SU-DHL-6 (cell line): ENCODE data around the gene SLC12A2.

Source experiments
- H2AFZ ChIP-seq: fragments of 200-600 bp; sonication (generic); 2 replicates; pipeline ENCODE4 v1.6.1; 2014; ENCODE audit warnings: low read depth, mild to moderate bottlenecking, moderate library complexity, mixed read lengths, antibody characterized with exemption, low read length; ENCODE audit not compliant: severe bottlenecking
- H3F3A ChIP-seq: fragments of 200-600 bp; shearing (Covaris generic); 2 replicates; pipeline ENCODE4 v1.6.0; 2016; ENCODE audit warnings: antibody characterized with exemption, mild to moderate bottlenecking; ENCODE audit not compliant: insufficient read depth
- H3K27ac ChIP-seq: fragments of 200-600 bp; sonication (generic); 2 replicates; pipeline ENCODE4 v1.5.1; 2016; ENCODE audit warnings: low read depth, mild to moderate bottlenecking, low read length, moderate library complexity, mixed read lengths
- H3K27me3 ChIP-seq: fragments of 200-600 bp; sonication (generic), shearing (Covaris generic); 2 replicates; pipeline ENCODE4 v1.6.0; 2014; ENCODE audit warnings: mild to moderate bottlenecking, low read length
- H3K36me3 ChIP-seq: fragments of 200-600 bp; sonication (generic); 2 replicates; pipeline ENCODE4 v1.6.1; 2014; ENCODE audit warnings: mild to moderate bottlenecking, low read length, mixed read lengths
- H3K4me2 ChIP-seq: fragments of 300-600, 200-600 bp; shearing (Covaris generic), sonication (generic); 2 replicates; pipeline ENCODE4 v1.6.0; 2014; ENCODE audit warnings: low read length, low read depth, mild to moderate bottlenecking; ENCODE audit not compliant: poor library complexity, severe bottlenecking
- H3K4me3 ChIP-seq: fragments of 200-600 bp; sonication (generic); 2 replicates; pipeline ENCODE4 v1.5.1; 2014; ENCODE audit warnings: antibody characterized with exemption, low read length, mild to moderate bottlenecking, mixed read lengths; ENCODE audit not compliant: insufficient read depth, poor library complexity, severe bottlenecking
- H3K79me2 ChIP-seq: fragments of 200-600 bp; sonication (generic); 2 replicates; pipeline ENCODE4 v1.6.1; 2014; ENCODE audit warnings: mild to moderate bottlenecking, low read length, moderate library complexity; ENCODE audit not compliant: insufficient read depth
- H3K9ac ChIP-seq: fragments of 200-600 bp; sonication (generic); 2 replicates; pipeline ENCODE4 v1.7.0; 2014; ENCODE audit warnings: mild to moderate bottlenecking, low read length
- H3K9me2 ChIP-seq: fragments of 200-600 bp; sonication (generic); replicated peaks from 2 replicates; pipeline ENCODE4 v1.6.1; 2014; ENCODE audit warnings: low read length; ENCODE audit not compliant: insufficient read depth
- H3K9me3 ChIP-seq: fragments of 200-600 bp; sonication (generic); 2 replicates; pipeline ENCODE4 v1.6.1; 2014; ENCODE audit warnings: low read length, mixed read lengths; ENCODE audit not compliant: insufficient read depth
- H4K20me1 ChIP-seq: fragments of 200-600 bp; sonication (generic); 2 replicates; pipeline ENCODE4 v1.6.1; 2014; ENCODE audit warnings: low read depth, mild to moderate bottlenecking, antibody characterized with exemption, low read length, moderate library complexity, mixed read lengths
- CTCF ChIP-seq: fragments of 200-600 bp; sonication (generic); IDR thresholded peaks from one replicate; pipeline ENCODE4 v1.5.1; 2017; ENCODE audit warnings: antibody characterized with exemption, mild to moderate bottlenecking, low read length, moderate library complexity; ENCODE audit not compliant: insufficient read depth, poor library complexity, severe bottlenecking
- EZH2phosphoT487 ChIP-seq: fragments of 200-600 bp; sonication (generic), shearing (Covaris generic); conservative IDR thresholded peaks from 2 replicates; pipeline ENCODE4 v1.6.1; 2018; ENCODE audit warnings: mild to moderate bottlenecking, antibody characterized with exemption, low read length, moderate library complexity, mixed read lengths

SLC12A2 gene

GRCh38 chr5:128163991-128164390, 80.4 kb downstream of the SLC12A2 start:
- Histone ChIP-seq H4K20me1 (no peaks in the 10 kb centered on the region), H2AFZ (no peak overlapping the region), H3K79me2 (no peaks in the 10 kb centered on the region), H3K27ac (no peak overlapping the region), H3K9me3 (no peaks in the 10 kb centered on the region), H3K27me3 (no peaks in the 10 kb centered on the region), H3K9ac (no peak overlapping the region), H3K36me3 (peaks cover 29% of the 10 kb centered on the region), H3K4me3 (no peak overlapping the region), H3K4me2 (no peak overlapping the region), H3F3A (peaks cover 4% of the 10 kb centered on the region), H3K9me2 (no peaks in the 10 kb centered on the region)
- TF ChIP-seq EZH2phosphoT487 (no peak), CTCF (no peak)

GRCh38 chr5:128169401-128170017, 85.9 kb downstream of the SLC12A2 start:
- H3K79me2 ChIP-seq, result no peaks in the 10 kb centered on the region
- H3K9me3 ChIP-seq, result no peaks in the 10 kb centered on the region
- H3K36me3 ChIP-seq, result peaks cover 27% of the 10 kb centered on the region
- no peak overlapping the region for H2AFZ ChIP-seq
- no peak overlapping the region for H3K4me3 ChIP-seq
- H3K27me3 ChIP-seq, result no peaks in the 10 kb centered on the region
- H3K9ac ChIP-seq, result no peak overlapping the region
- peaks cover 4% of the 10 kb centered on the region; the same call in 1 of the 2 replicates for H3F3A ChIP-seq
- H3K27ac ChIP-seq, result no peak overlapping the region
- TF ChIP-seq EZH2phosphoT487 (no peak), CTCF (no peak)
- H3K9me2 ChIP-seq, result no peaks in the 10 kb centered on the region
- H3K4me2 ChIP-seq, result no peak overlapping the region
- H4K20me1 ChIP-seq, result no peaks in the 10 kb centered on the region

GRCh38 chr5:128172102-128172501, 88.5 kb downstream of the SLC12A2 start:
- H3K79me2 ChIP-seq, result no peaks in the 10 kb centered on the region
- H2AFZ ChIP-seq, result no peak overlapping the region
- TF ChIP-seq EZH2phosphoT487 (no peak), CTCF (no peak)
- peaks cover 4% of the 10 kb centered on the region for H3F3A ChIP-seq
- H3K4me3 ChIP-seq, result no peak overlapping the region
- no peak overlapping the region for H3K9ac ChIP-seq
- no peaks in the 10 kb centered on the region for H4K20me1 ChIP-seq
- no peak overlapping the region for H3K27ac ChIP-seq
- H3K4me2 ChIP-seq, result no peak overlapping the region
- H3K27me3 ChIP-seq, result no peaks in the 10 kb centered on the region
- H3K9me2 ChIP-seq, result no peaks in the 10 kb centered on the region
- H3K36me3 ChIP-seq, result peaks cover 19% of the 10 kb centered on the region
- H3K9me3 ChIP-seq, result no peaks in the 10 kb centered on the region
